Endothelial cell of umbilical vein (primary cell): ENCODE data around the gene KRT8. TPM values are rescaled to one million over a fixed set of nuclear protein-coding genes. Genes with fewer than 3 reads are reported as not detected.

Experiments used
- BruUV-seq: library from RNA; stranded (reverse); fragments of 400-500 nt; replicated peaks from 2 replicates; lab custom pipeline; 2021; lab: Mats Ljungman, UMichigan
- CTCF ChIA-PET: fragments of 300-600, 350-600 bp; sonication (Branson Sonifier 250); formaldehyde crosslinking; loops from one replicate; lab custom pipeline; 2021; ENCODE audit warnings: antibody characterized with exemption, inconsistent platforms; lab: Charles Lee
- POLR2A ChIA-PET: fragments of 300-600, 350-600 bp; sonication (Branson Sonifier 250); formaldehyde crosslinking; loops from one replicate; lab custom pipeline; 2021; ENCODE audit warnings: antibody characterized with exemption, inconsistent platforms; lab: Charles Lee
- DNase-seq: peaks from one replicate; pipeline ENCODE4 v3.0.0-alpha.2; 2011; ENCODE audit warnings: low read depth, low spot score
- FAIRE-seq: peaks from 2 replicates; lab custom pipeline; 2011; peaks lifted over from hg19 to GRCh38; lab: Jason Lieb, UNC
- H2AFZ ChIP-seq: 2 replicates; pipeline ENCODE4 v1.6.0; 2012; ENCODE audit warnings: low read depth, low read length, control low read depth, inconsistent platforms
- H3K27ac ChIP-seq: 2 replicates; pipeline ENCODE4 v1.5.1; 2011; ENCODE audit warnings: low read depth, mild to moderate bottlenecking, control low read depth, low read length, moderate library complexity; ENCODE audit not compliant: insufficient read depth
- H3K27me3 ChIP-seq, 2 experiments: 2 replicates each; pipeline versions ENCODE4 v1.6.0 to v1.6.1; 2011; ENCODE audit warnings: low read length in 2 of 2, mixed read lengths in 1 of 2; ENCODE audit not compliant: control insufficient read depth in 2 of 2, insufficient read depth in 2 of 2
- H3K36me3 ChIP-seq, 2 experiments: 2 replicates in 1 of 2; 3 replicates in 1 of 2; pipeline ENCODE4 v1.5.1; 2011; ENCODE audit warnings: low read length in 2 of 2, mild to moderate bottlenecking in 1 of 2, moderate library complexity in 1 of 2; ENCODE audit not compliant: control insufficient read depth in 2 of 2, insufficient read depth in 2 of 2; ENCODE audit errors: extremely low read depth in 1 of 2
- H3K4me1 ChIP-seq: 3 replicates; pipeline ENCODE4 v1.5.1; 2011; ENCODE audit warnings: mild to moderate bottlenecking, low read length; ENCODE audit not compliant: control insufficient read depth, insufficient read depth; ENCODE audit errors: extremely low read depth
- H3K4me2 ChIP-seq: 2 replicates; pipeline ENCODE4 v1.6.1; 2011; ENCODE audit warnings: low read length, control low read depth, mixed read lengths; ENCODE audit not compliant: insufficient read depth
- H3K4me3 ChIP-seq, 3 experiments: fragments of 200-600 bp in 1 of 3; sonication (generic), shearing (Covaris generic) in 1 of 3; replicated peaks in 1 of 3; 2 replicates each; pipeline ENCODE4 v1.5.1; 2011 to 2016; ENCODE audit warnings: control low read depth in 3 of 3, low read length in 3 of 3, mild to moderate bottlenecking in 2 of 3, inconsistent platforms in 1 of 3, low read depth in 1 of 3, moderate library complexity in 1 of 3; ENCODE audit not compliant: insufficient read depth in 1 of 3
- H3K79me2 ChIP-seq: 2 replicates; pipeline ENCODE4 v1.6.0; 2012; ENCODE audit warnings: low read length, inconsistent platforms; ENCODE audit not compliant: control insufficient read depth, insufficient read depth
- H3K9ac ChIP-seq: replicated peaks from 2 replicates; pipeline ENCODE3; 2011; ENCODE audit warnings: low read length, control low read depth; ENCODE audit not compliant: insufficient read depth; ENCODE audit errors: extremely low read depth
- H3K9me1 ChIP-seq: replicated peaks from 3 replicates; pipeline ENCODE4 v1.6.0; 2011; ENCODE audit warnings: mild to moderate bottlenecking, low read length; ENCODE audit not compliant: control insufficient read depth, insufficient read depth; ENCODE audit errors: extremely low read depth
- H3K9me3 ChIP-seq: replicated peaks from 2 replicates; pipeline ENCODE4 v1.5.1; 2012; ENCODE audit warnings: low read length, inconsistent platforms; ENCODE audit not compliant: control insufficient read depth, insufficient read depth
- H4K20me1 ChIP-seq: replicated peaks from 2 replicates; pipeline ENCODE3; 2011; ENCODE audit warnings: mild to moderate bottlenecking, low read length; ENCODE audit not compliant: control insufficient read depth, insufficient read depth; ENCODE audit errors: extremely low read depth
- CTCF ChIP-seq, 2 donors: IDR thresholded peaks; 1 replicate in 1 of 2; 2 replicates in 1 of 2; pipeline ENCODE4 v1.5.1; 2011; ENCODE audit warnings: low read length in 2 of 2, mild to moderate bottlenecking in 2 of 2, moderate library complexity in 2 of 2, control low read depth in 1 of 2, inconsistent platforms in 1 of 2, low read depth in 1 of 2; ENCODE audit not compliant: insufficient read depth in 1 of 2; ENCODE audit errors: extremely low read depth in 1 of 2
- EZH2 ChIP-seq: IDR thresholded peaks from 2 replicates; pipeline ENCODE4 v1.6.1; 2012; ENCODE audit warnings: borderline replicate concordance, low read depth, mild to moderate bottlenecking, moderate library complexity, low read length, inconsistent platforms; ENCODE audit not compliant: severe bottlenecking
- FOS ChIP-seq: IDR thresholded peaks from 2 replicates; pipeline ENCODE4 v1.6.1; 2011; ENCODE audit warnings: mild to moderate bottlenecking, low read length, moderate library complexity, borderline replicate concordance; ENCODE audit not compliant: insufficient read depth
- GATA2 ChIP-seq: IDR thresholded peaks from 2 replicates; pipeline ENCODE4 v1.7.0; 2011; ENCODE audit warnings: low read depth, mild to moderate bottlenecking, moderate library complexity, mixed read lengths, low read length; ENCODE audit not compliant: insufficient read length, insufficient read depth
- JUN ChIP-seq: IDR thresholded peaks from 2 replicates; pipeline ENCODE4 v1.6.1; 2011; ENCODE audit warnings: borderline replicate concordance, low read depth; ENCODE audit not compliant: insufficient read length, insufficient read depth
- MAX ChIP-seq: IDR thresholded peaks from 2 replicates; pipeline ENCODE4 v1.6.1; 2011; ENCODE audit not compliant: insufficient read depth, insufficient read length
- MYC ChIP-seq: IDR thresholded peaks from one replicate; pipeline ENCODE4 v1.6.1; 2011; ENCODE audit warnings: mild to moderate bottlenecking, low read depth, low read length
- POLR2A ChIP-seq: IDR thresholded peaks from 2 replicates; pipeline ENCODE4 v1.6.1; 2012; ENCODE audit warnings: low read depth, mild to moderate bottlenecking, control low read depth, low read length
- POLR2AphosphoS5 ChIP-seq: IDR thresholded peaks from 2 replicates; pipeline ENCODE4 v1.6.1; 2012; ENCODE audit warnings: low read depth, mild to moderate bottlenecking, control low read depth, low read length, moderate library complexity; ENCODE audit not compliant: insufficient read depth
- dilution Hi-C: fragments of 300-500 bp; cut with MboI; formaldehyde crosslinking; loops from one replicate; pipeline ENCODE4 v1.15.0; 2019; ENCODE audit warnings: low sequenced_read_pairs; ENCODE audit not compliant: extremely low pct_ligation_motif_present
- intact Hi-C: fragments of 100-400 bp; cut with micrococcal nuclease; formaldehyde crosslinking; loops from one replicate; pipeline ENCODE4 v1.10.0; 2022
- polyA plus RNA-seq, 4 experiments: library from polyadenylated mRNA; depleted of rRNA in 3 of 4; stranded (reverse) in 3 of 4; unstranded in 1 of 4; fragments of >200 nt; gene quantifications; 2 replicates each; pipeline versions ENCODE4 v1.2.1 to v1.2.3, GENCODE V29; 2011 to 2012; ENCODE audit warnings: missing spikeins in 1 of 4
- total RNA-seq: library from RNA; stranded (reverse); gene quantifications from 2 replicates; pipeline ENCODE4 v1.2.3, GENCODE V29; 2021

Gene KRT8
- total and polyA plus RNA-seq, 2 donors (not counting 3 experiments of a cell fraction or from before 2014, with no cell fraction given) = 23.5 to 31.7 TPM

GRCh38 chr12:52945389-52946232, 40.7 kb upstream of the KRT8 start:
- H3K9me1 ChIP-seq = no peaks in the 10 kb centered on the region
- ChIA-PET POLR2A (interaction anchor here (0.5 to 1.2 kb wide), 2 partner anchors 15 to 60 kb away, joined by 4 to 10 read pairs; partner anchors contain the start of gene EIF4B), CTCF (interaction anchor here (0.7 to 5.8 kb wide), 8 partner anchors 11 to 66 kb away, joined by 3 to 35 read pairs (median 6); no protein-coding TSS in a partner anchor)
- FAIRE-seq = peak; percentile 70
- peaks cover 18% of the 10 kb centered on the region for H3K79me2 ChIP-seq
- no peaks in the 10 kb centered on the region for H3K9me3 ChIP-seq
- peak; percentile 23 for TF ChIP-seq POLR2AphosphoS5
- no peak for TF ChIP-seq JUN
- H2AFZ ChIP-seq = peak overlapping the region; percentile 8
- H3K4me2 ChIP-seq = peak overlapping the region; percentile 58
- no peaks in the 10 kb centered on the region for H3K27me3 ChIP-seq
- dilution Hi-C loops = no loop called here
- no peaks in the 10 kb centered on the region for H4K20me1 ChIP-seq
- H3K36me3 ChIP-seq = no peaks in the 10 kb centered on the region
- H3K27ac ChIP-seq = peak overlapping the region; percentile 29
- intact Hi-C loops = loop anchor here (1.0 kb wide), 1 partner anchor 20 kb away; no protein-coding TSS in a partner anchor
- peak; percentile 41 for DNase-seq
- no peak overlapping the region for H3K4me3 ChIP-seq
- peaks cover 37% of the 10 kb centered on the region for H3K4me1 ChIP-seq
- no TSS peak for BruUV-seq
- H3K9ac ChIP-seq = peak overlapping the region; percentile 0

- Histone ChIP-seq H3K27ac (peak overlapping the region; percentile 29), H3K4me1 (peaks cover 30% of the 10 kb centered on the region), H3K4me3 (no peak overlapping the region), H3K9ac (peak overlapping the region; percentile 0), H3K36me3 (no peaks in the 10 kb centered on the region), H3K4me2 (no peak overlapping the region), H3K79me2 (peaks cover 11% of the 10 kb centered on the region), H3K9me3 (no peaks in the 10 kb centered on the region), H3K27me3 (no peaks in the 10 kb centered on the region), H2AFZ (no peak overlapping the region), H3K9me1 (no peaks in the 10 kb centered on the region), H4K20me1 (no peaks in the 10 kb centered on the region)
- BruUV-seq = no TSS peak
- FAIRE-seq (no peak), DNase-seq (no peak)
- dilution Hi-C loops (no loop called here), intact Hi-C loops (loop anchor here (1.0 kb wide), 1 partner anchor 20 kb away; no protein-coding TSS in a partner anchor)
- POLR2A ChIA-PET = no interaction called here
- TF ChIP-seq POLR2AphosphoS5 (no peak), MAX (no peak), JUN (no peak), GATA2 (no peak), FOS (no peak), POLR2A (no peak), MYC (no peak), EZH2 (no peak), CTCF (IDR thresholded peaks at IDR 0.05; ENCODE audit: extremely low read depth in 1 of 2, insufficient read depth in 1 of 2, low read depth in 1 of 2, low read length in 2 of 2) (no peak)
- CTCF ChIA-PET = interaction anchor here (1.2 to 5.8 kb wide), 6 partner anchors 10 to 65 kb away, joined by 3 to 35 read pairs (median 10); no protein-coding TSS in a partner anchor
These were observed 40.0 kb upstream of the KRT8 start for GRCh38 chr12:52944683-52945388.
